Right forelimb (tissue), 1 donor: ENCODE results near the gene PHACTR2.
A peak's percentile ranks its signal among the peaks of the same experiment; 100 is the strongest.
"Not testable (repeated sequence)": the region's sequence is repeated elsewhere in the genome, so short reads cannot be mapped to it uniquely, and the experiment has no call there.

Experiments
- DNase-seq: peaks from one replicate; pipeline ENCODE4 v3.0.0-alpha.2; 2018

Gene PHACTR2

GRCh38 chr6:143822584-143823024 is 144.8 kb downstream of the PHACTR2 start:
- no peak for DNase-seq

GRCh38 chr6:143823548-143823947 is 145.8 kb downstream of the PHACTR2 start:
- no peak for DNase-seq

GRCh38 chr6:143828572-143828971 is 150.8 kb downstream of the PHACTR2 start:
- DNase-seq, result no peak

- DNase-seq, result no peak
These were observed 158.4 kb downstream of the PHACTR2 start for GRCh38 chr6:143836150-143836549.

GRCh38 chr6:143838395-143838794 is 160.6 kb downstream of the PHACTR2 start:
- no peak for DNase-seq

- peak; percentile 51 for DNase-seq
These were observed 161.4 kb downstream of the PHACTR2 start for GRCh38 chr6:143839196-143839595.

- no peak for DNase-seq
These were observed 163.0 kb downstream of the PHACTR2 start for GRCh38 chr6:143840595-143841265.

GRCh38 chr6:143842461-143842901 is 164.7 kb downstream of the PHACTR2 start:
- no peak for DNase-seq

GRCh38 chr6:143842902-143843676 is 165.3 kb downstream of the PHACTR2 start, which contains the start of gene LTV1:
Gene LTV1, plus strand, starts transcription at chr6:143843338. Its CDS starts 140 bp downstream, at chr6:143843478.
- DNase-seq, result peak; percentile 98

GRCh38 chr6:143843677-143843999 is 165.9 kb downstream of the PHACTR2 start:
- DNase-seq, result no peak

GRCh38 chr6:143844006-143844405 is 166.2 kb downstream of the PHACTR2 start:
- no peak for DNase-seq

- no peak for DNase-seq
These were observed 167.3 kb downstream of the PHACTR2 start for GRCh38 chr6:143845033-143845432.

- not testable (repeated sequence) for DNase-seq
These were observed 173.9 kb downstream of the PHACTR2 start for GRCh38 chr6:143851706-143852105.

- DNase-seq, result not testable (repeated sequence)
These were observed 177.3 kb downstream of the PHACTR2 start for GRCh38 chr6:143855057-143855456.

- not testable (repeated sequence) for DNase-seq
These were observed 179.0 kb downstream of the PHACTR2 start for GRCh38 chr6:143856762-143857161.

GRCh38 chr6:143857651-143858050 is 179.9 kb downstream of the PHACTR2 start:
- no peak for DNase-seq

- DNase-seq, result no peak
These were observed 182.3 kb downstream of the PHACTR2 start for GRCh38 chr6:143859891-143860660.

GRCh38 chr6:143863771-143864170 is 186.0 kb downstream of the PHACTR2 start:
- DNase-seq, result no peak

- no peak for DNase-seq
These were observed 186.5 kb downstream of the PHACTR2 start, which contains the start of gene ZC2HC1B for GRCh38 chr6:143864234-143864633. Gene ZC2HC1B, plus strand, starts transcription at chr6:143864474. Its CDS starts 66 bp downstream, at chr6:143864540.

GRCh38 chr6:143867236-143867635 is 189.5 kb downstream of the PHACTR2 start:
- DNase-seq, result no peak

GRCh38 chr6:143868808-143869207 is 191.0 kb downstream of the PHACTR2 start:
- not testable (repeated sequence) for DNase-seq

GRCh38 chr6:143871202-143871730 is 193.5 kb downstream of the PHACTR2 start:
- not testable (repeated sequence) for DNase-seq

GRCh38 chr6:143872201-143872600 is 194.4 kb downstream of the PHACTR2 start:
- DNase-seq, result no peak
